NK-92 treated with Interleukin-12 subunit alpha and Interleukin-12 subunit beta, amount 100 ng/mL, for 24 hours (cell line): Measurements from ENCODE around the gene DDIT3.

ENCODE experiments used
- DNase-seq: peaks from one replicate; lab custom pipeline; 2025; lab: John Stamatoyannopoulos, UW

Gene DDIT3

GRCh38 chr12:57467212-57467874 lies 53.0 kb downstream of the DDIT3 start:
- no peak for DNase-seq
